ENCODE data around the gene MC1R.

Gene MC1R

DNA sequence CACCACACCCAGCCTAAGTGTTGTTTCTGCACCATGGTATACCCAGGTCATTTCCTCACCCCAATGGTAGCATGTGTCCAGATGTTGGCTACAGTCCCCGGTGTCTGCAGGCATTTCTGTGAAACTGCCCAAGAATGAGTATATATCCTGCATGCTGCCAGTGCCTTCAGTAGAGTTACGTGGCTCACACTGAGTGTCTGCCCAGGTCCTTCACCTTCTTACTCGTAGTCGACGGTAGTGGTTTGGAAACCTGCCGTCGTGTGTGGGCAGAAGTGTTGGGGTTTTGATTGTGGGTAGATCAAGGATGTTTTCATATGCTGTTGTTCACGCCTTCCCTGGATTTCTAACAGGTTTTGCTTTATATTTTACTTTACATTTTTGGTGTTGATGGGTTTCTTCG, 28.5 kb upstream of the MC1R start:
- peak overlapping the region; percentile 36 for H3K27ac Mint-ChIP-seq
- H3K4me3 Mint-ChIP-seq = no peak overlapping the region
- no peaks in the 10 kb centered on the region for H3K27me3 Mint-ChIP-seq (ENCODE audit: low read depth)
- no peaks in the 10 kb centered on the region for H3K9me3 Mint-ChIP-seq
- peaks cover 42% of the 10 kb centered on the region for H3K36me3 Mint-ChIP-seq (ENCODE audit: low read depth)
- DNase-seq (ENCODE audit: low spot score) = peak; percentile 40
- peaks cover 5% of the 10 kb centered on the region for H3K4me1 Mint-ChIP-seq (ENCODE audit: low read depth)

DNA sequence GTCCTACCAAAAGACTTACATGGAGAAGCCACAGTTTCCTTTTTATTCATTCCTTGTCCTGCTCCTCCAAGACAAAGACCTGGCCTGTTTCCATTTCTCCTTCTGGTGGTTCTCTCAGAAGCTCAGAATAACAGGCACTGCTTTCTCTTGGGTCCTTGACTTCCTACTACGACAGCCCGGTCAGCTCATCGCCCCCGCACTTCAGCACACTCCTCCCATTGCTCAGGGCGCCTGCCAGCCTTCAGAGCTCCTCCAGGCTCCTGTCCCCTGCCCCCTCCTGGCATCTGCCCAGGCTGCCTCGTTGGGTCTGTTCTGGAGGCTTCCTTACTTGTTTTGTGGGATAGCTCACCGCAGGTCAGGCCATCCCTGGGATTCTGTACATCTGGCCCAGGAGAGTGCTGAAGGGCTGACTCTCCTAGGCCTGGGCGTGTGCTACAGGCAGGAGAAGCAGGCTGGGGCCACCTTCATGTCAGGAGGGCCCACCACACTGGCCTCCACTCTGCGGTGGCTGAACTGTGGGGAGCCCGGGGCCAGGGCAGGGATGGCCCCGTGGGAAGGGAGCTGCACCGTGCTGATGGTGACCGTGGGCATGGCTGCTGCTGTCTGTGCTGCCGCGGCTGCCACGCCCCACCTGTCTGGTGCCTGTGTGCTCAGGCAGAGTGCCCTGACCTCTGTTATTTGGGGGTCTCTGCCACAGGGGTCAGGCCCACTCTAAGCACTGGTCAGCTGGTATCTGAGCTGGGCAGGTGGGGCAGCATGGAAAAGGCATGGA, 27.6 kb upstream of the MC1R start:
- H3K9me3 Mint-ChIP-seq = no peaks in the 10 kb centered on the region
- DNase-seq (ENCODE audit: low spot score) = no peak
- H3K4me1 Mint-ChIP-seq (ENCODE audit: low read depth) = peaks cover 5% of the 10 kb centered on the region
- H3K36me3 Mint-ChIP-seq (ENCODE audit: low read depth) = peaks cover 43% of the 10 kb centered on the region
- no peaks in the 10 kb centered on the region for H3K27me3 Mint-ChIP-seq (ENCODE audit: low read depth)
- peak overlapping the region; percentile 21 for H3K27ac Mint-ChIP-seq
- H3K4me3 Mint-ChIP-seq = no peak overlapping the region

DNA sequence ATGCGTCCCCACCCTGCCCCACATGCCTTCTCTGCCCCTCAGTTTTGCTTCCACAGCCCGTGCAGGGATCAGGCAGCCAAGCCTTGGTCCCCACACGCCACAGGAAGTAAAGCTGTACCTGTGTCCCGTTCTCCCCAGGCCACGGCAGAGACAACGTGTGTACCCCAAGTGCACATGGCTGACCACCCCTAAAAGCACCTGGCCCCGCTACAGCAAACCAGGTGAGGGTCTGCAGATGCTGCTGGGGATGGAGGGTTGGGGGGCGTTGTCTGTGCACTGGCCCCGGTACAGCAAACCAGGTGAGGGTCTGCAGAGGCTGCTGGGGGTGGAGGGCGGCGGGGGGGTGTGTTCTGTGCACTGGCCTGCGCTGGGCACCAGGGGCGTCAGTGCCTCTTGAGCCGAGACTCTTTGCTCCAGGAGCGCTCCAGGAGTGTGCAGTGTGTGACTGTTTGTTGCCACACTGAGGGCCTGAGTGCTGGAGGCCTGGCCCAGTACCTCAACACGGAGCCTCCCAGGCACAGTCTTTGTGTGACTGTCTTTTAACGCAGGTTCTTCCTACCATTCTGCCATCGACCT, 26.5 kb upstream of the MC1R start:
- peaks cover 43% of the 10 kb centered on the region for H3K36me3 Mint-ChIP-seq (ENCODE audit: low read depth)
- no peak overlapping the region for H3K4me3 Mint-ChIP-seq
- H3K4me1 Mint-ChIP-seq (ENCODE audit: low read depth) = peaks cover 5% of the 10 kb centered on the region
- no peaks in the 10 kb centered on the region for H3K9me3 Mint-ChIP-seq
- no peak for DNase-seq (ENCODE audit: low spot score)
- H3K27ac Mint-ChIP-seq = no peak overlapping the region
- no peaks in the 10 kb centered on the region for H3K27me3 Mint-ChIP-seq (ENCODE audit: low read depth)

DNA sequence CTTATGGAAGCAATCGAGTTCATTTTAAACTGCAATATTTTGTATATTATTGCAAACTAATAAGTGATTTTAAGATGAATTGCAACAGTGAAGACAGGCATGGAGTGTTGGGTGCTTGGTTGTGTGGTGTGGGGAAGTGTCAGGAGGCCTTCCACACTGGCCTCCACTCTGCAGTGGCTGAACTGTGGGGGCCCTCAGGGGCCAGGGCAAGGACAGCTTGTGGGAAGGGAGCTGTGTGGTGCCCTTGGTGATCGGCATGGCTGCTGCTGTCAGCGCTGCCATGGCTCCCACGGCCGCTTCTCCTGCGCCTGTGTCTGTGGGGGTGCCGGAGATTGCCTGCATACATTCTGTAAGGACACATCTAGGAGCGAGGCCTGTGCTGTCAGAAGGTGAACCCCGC, 26.0 kb upstream of the MC1R start:
- peaks cover 40% of the 10 kb centered on the region for H3K36me3 Mint-ChIP-seq (ENCODE audit: low read depth)
- H3K27ac Mint-ChIP-seq = no peak overlapping the region

DNA sequence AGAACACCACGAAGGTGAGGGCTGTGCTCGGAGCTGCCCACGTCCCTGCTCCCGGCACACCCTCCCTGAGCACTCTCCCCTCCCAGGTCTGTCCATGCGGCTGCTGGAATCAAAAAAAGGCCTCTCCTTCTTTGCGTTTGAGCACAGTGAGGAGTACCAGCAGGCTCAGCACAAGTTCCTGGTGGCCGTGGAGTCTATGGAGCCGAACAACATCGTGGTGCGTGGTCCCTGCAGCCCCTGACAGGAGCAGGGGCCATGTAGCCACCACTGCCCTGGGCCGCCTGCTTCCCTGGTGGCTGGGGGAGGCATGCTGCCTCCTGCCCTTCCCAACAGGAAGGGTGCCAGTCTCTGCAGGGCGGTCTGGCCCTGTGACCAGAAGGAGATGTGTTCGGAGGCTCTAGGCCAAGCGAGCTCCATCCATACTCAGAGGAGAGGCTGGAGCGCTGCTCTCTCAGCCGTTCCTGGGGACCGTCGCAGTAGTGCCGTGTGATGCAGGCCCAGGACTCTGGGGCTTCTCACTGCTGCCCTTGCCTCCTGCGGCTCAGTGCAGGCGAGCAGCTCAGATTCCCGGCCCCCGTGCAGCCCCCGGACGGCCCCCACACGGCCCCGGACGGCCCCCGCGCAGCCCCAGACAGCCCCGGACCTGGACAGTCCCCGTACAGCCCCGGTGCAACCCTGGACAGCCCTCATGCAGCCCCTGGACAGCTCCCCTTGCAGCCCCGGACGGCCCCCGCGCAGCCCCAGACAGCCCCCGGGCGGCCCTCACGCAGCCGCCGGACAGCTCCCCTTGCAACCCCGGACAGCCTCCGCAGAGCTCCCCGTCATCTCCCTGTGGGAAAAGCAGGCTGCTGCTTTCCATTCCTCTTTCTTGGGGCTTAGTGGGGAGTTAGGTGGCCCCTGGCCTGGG, 24.8 kb upstream of the MC1R start:
- no peak overlapping the region for H3K4me3 Mint-ChIP-seq
- H3K36me3 Mint-ChIP-seq (ENCODE audit: low read depth) = peaks cover 44% of the 10 kb centered on the region
- no peaks in the 10 kb centered on the region for H3K9me3 Mint-ChIP-seq
- DNase-seq (ENCODE audit: low spot score) = no peak
- H3K27me3 Mint-ChIP-seq (ENCODE audit: low read depth) = no peaks in the 10 kb centered on the region
- H3K27ac Mint-ChIP-seq = no peak overlapping the region
- H3K4me1 Mint-ChIP-seq (ENCODE audit: low read depth) = peaks cover 5% of the 10 kb centered on the region

More for the DNA sequence above, 26.0 kb upstream of the MC1R start:
- Mint-ChIP-seq H3K4me3 (no peak overlapping the region), H3K4me1 (ENCODE audit: low read depth) (peaks cover 5% of the 10 kb centered on the region), H3K27me3 (ENCODE audit: low read depth) (no peaks in the 10 kb centered on the region), H3K9me3 (no peaks in the 10 kb centered on the region)
- DNase-seq (ENCODE audit: low spot score) = no peak

DNA sequence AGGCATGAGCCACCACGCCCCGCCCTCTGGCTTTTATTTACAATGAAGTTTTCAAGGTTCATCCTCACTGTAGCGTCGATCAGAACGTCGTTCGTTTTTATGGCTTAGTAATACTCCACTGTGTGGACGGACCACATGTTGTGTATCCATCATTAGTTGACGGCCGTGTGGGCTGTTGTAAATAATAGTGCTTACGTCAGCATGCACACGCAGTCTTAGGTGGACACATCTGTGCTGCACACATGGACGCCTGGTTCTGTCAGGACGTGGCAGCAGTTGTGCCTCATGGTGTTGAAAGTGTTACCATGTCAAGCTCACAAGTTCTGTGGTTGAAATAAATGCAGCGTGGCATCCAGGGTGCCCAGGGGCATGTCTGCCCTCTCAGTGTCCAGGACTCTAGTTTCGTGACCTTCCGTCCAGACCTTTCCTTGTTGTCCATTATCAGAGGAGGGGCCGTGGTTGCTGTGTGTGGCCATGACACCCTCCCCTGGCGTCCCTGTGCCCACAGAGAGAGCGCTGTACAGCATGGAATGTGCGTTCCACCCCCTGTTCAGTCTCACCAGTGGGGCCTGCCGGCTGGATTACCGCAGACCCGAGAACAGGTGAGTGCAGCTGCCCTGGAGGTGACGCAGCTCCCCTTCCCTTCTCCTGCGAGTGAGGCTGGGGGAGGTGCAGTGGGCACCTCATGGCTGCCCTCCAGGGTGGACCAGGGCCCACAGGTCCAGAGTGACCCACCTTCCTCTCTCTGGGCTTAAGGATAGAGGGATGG, 23.0 kb upstream of the MC1R start:
- Mint-ChIP-seq H3K27me3 (ENCODE audit: low read depth) (no peaks in the 10 kb centered on the region), H3K4me3 (no peak overlapping the region), H3K9me3 (no peaks in the 10 kb centered on the region), H3K36me3 (ENCODE audit: low read depth) (peaks cover 51% of the 10 kb centered on the region), H3K27ac (no peak overlapping the region), H3K4me1 (ENCODE audit: low read depth) (no peaks in the 10 kb centered on the region)
- DNase-seq (ENCODE audit: low spot score) = no peak

DNA sequence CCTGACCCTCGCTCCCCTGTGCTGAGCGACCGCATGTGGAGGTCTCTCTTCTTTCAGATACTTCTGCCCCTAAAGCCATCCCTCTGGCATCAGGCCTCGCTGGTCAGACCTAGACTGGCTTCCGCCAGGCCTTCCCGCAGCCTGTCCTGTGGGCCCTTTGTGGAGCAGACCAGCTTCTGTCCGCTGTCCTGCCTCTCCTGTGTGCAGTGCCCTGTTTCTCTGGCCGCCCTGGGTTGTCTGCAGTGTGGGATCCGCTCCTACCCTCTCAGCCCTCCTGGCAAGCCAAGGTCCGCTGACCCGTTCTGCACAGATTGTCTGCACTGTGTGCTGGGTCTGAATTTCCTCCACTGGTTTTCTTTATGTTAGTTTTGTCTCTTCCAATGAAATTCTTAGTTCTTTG, 21.5 kb upstream of the MC1R start:
- H3K36me3 Mint-ChIP-seq (ENCODE audit: low read depth) = peaks cover 40% of the 10 kb centered on the region
- H3K27ac Mint-ChIP-seq = no peak overlapping the region
- H3K4me3 Mint-ChIP-seq = no peak overlapping the region

DNA sequence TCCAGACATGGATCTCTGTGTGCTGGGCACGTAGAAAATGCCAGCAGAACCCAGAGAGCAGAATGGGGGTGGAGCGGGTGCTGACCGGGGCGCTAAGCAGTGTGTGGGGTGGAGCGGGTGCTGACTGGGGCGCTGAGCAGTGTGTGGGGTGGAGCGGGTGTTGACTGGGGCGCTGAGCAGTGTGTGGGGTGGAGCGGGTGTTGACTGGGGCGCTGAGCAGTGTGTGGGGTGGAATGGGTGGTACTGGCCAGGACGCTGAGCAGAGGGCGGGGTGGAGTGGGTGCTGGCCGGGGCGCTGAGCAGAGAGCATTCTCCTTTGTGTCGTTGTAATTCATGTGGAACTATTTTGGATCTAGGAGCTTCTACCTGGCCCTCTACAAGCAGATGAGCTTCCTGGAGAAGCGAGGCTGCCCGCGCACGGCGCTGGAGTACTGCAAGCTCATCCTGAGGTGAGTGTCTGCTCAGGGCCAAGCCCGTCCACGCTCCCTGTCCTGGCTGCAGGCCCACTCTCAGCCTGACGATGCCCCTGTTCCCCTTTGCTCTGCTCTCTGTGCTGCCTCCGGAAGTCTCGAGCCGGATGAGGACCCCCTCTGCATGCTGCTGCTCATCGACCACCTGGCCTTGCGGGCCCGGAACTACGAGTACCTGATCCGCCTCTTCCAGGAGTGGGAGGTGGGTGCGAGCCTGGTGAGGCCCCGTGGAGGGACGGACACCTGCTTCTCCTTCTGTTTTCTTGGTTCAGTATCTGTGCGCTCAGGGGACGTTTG, 20.3 kb upstream of the MC1R start:
- no peaks in the 10 kb centered on the region for H3K27me3 Mint-ChIP-seq (ENCODE audit: low read depth)
- H3K4me3 Mint-ChIP-seq = no peak overlapping the region
- H3K36me3 Mint-ChIP-seq (ENCODE audit: low read depth) = peaks cover 33% of the 10 kb centered on the region
- H3K9me3 Mint-ChIP-seq = no peaks in the 10 kb centered on the region
- no peak overlapping the region for H3K27ac Mint-ChIP-seq
- H3K4me1 Mint-ChIP-seq (ENCODE audit: low read depth) = no peaks in the 10 kb centered on the region
- DNase-seq (ENCODE audit: low spot score) = no peak

More for the DNA sequence above, 21.5 kb upstream of the MC1R start:
- H3K4me1 Mint-ChIP-seq (ENCODE audit: low read depth) = no peaks in the 10 kb centered on the region
- no peaks in the 10 kb centered on the region for H3K27me3 Mint-ChIP-seq (ENCODE audit: low read depth)
- no peak for DNase-seq (ENCODE audit: low spot score)
- H3K9me3 Mint-ChIP-seq = no peaks in the 10 kb centered on the region

DNA sequence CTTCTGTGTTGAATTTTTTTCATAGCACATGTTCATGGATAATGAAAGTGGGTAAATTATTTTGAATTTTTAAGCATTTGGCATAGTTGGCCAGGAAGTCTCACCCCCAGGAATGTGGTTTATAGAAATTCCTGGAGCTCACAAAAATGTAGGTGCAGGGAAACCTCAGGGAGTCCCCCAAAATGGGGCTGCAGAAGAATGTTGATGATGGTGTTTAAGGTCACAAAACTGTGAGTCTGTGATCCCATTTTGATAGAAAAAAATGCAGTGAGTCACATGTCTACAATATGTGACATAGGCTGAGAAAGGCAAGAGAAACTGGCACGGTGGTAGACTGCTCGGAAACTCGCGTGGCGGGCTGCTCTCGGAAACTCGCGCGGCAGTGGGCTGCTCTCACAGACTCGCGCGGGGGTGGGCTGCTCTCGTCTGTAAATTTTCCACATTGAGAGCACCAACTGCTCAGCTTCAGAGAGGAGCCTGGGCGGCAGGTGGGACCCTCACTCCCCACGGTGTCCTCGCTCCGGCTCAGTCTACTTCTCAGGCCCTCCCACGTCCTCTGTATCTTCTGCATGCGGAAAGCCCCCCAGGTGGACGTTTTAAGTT, 18.7 kb upstream of the MC1R start:
- Mint-ChIP-seq H3K9me3 (no peaks in the 10 kb centered on the region), H3K27me3 (ENCODE audit: low read depth) (no peaks in the 10 kb centered on the region), H3K4me1 (ENCODE audit: low read depth) (no peaks in the 10 kb centered on the region), H3K36me3 (ENCODE audit: low read depth) (peaks cover 35% of the 10 kb centered on the region), H3K27ac (no peak overlapping the region), H3K4me3 (no peak overlapping the region)
- no peak for DNase-seq (ENCODE audit: low spot score)

DNA sequence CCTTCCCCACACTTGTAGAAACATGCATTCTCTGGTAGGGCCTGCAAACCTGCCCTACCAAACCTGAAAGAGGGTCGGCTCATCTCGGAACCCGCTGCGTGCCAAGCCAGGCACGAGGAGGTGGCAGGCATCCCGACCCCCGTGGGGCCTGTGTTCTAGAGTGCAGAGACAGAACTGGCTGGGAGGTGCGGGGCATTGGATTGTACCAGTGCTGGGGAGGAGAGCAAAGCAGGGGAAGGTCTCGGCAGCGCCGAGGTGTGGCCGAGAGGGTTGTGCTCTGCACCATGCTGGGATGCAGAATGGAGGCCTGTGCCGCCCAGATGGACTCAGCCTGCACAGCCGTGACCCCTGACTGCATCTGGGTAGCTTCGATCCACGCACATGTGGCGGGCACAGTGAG, 17.8 kb upstream of the MC1R start:
- no peaks in the 10 kb centered on the region for H3K4me1 Mint-ChIP-seq (ENCODE audit: low read depth)
- H3K36me3 Mint-ChIP-seq (ENCODE audit: low read depth) = peaks cover 36% of the 10 kb centered on the region
- H3K27ac Mint-ChIP-seq = no peak overlapping the region
- no peaks in the 10 kb centered on the region for H3K27me3 Mint-ChIP-seq (ENCODE audit: low read depth)
- no peak overlapping the region for H3K4me3 Mint-ChIP-seq
- no peak for DNase-seq (ENCODE audit: low spot score)
- no peaks in the 10 kb centered on the region for H3K9me3 Mint-ChIP-seq

DNA sequence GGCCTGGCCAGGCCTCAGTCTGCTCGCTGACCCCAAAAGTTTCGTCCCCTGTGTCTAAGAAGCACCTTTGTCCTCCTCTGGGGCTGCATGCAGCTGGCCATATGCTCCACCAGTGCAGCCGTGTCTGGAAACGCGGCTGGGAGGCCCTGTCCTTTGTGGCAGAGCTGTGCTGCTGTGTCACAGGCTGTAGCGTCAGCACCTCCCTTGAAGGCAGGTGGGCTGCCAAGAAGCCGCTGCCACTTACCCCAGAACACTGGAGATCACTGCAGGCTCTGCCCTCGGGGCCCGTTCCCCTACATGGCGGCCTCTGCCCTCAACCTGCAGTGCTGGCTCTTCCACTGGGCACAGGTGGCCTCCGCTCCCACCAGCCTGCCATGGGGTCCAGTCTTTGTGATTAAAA, 15.7 kb upstream of the MC1R start:
- Mint-ChIP-seq H3K27me3 (ENCODE audit: low read depth) (no peaks in the 10 kb centered on the region), H3K36me3 (ENCODE audit: low read depth) (peaks cover 42% of the 10 kb centered on the region), H3K27ac (no peak overlapping the region), H3K4me3 (no peak overlapping the region), H3K4me1 (ENCODE audit: low read depth) (no peaks in the 10 kb centered on the region), H3K9me3 (no peaks in the 10 kb centered on the region)
- no peak for DNase-seq (ENCODE audit: low spot score)

DNA sequence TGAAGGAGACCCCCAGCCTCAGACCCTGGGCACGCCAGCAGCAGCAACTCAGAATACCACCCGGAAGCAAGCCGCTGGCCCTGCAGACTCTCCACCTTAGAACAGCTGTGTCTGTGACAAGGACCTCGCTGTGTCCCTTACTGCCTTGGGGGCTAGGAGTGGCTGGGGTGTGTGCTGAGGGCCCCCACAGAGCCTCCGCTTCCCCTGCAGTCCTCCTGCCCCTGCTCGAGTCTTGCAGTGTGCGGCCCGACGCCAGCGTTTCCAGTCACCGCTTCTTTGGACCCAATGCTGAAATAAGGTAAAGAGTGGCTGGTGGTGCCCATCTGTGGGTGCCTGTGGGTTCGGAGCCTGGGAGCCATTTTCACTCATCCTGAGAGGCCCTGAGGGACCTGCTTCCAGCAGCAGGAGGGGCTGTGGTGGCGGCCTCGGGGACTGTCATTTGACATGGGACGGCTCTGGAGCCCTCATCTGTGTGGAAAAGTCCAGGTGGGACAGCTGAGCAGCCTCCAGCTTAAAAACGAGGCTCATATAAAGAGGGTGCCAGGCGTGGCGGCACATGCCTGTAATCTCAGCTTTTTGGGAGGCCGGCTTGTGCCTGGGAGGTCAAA, 14.7 kb upstream of the MC1R start:
- H3K36me3 Mint-ChIP-seq (ENCODE audit: low read depth) = peaks cover 36% of the 10 kb centered on the region
- H3K27ac Mint-ChIP-seq = no peak overlapping the region
- no peak overlapping the region for H3K4me3 Mint-ChIP-seq
- H3K4me1 Mint-ChIP-seq (ENCODE audit: low read depth) = no peaks in the 10 kb centered on the region
- no peaks in the 10 kb centered on the region for H3K9me3 Mint-ChIP-seq
- H3K27me3 Mint-ChIP-seq (ENCODE audit: low read depth) = no peaks in the 10 kb centered on the region
- no peak for DNase-seq (ENCODE audit: low spot score)

Data from T-helper 2 cell treated with Interferon-gamma antibody and Interleukin-4, amounts not matched to agents 5 μg/mL and 100 μg/mL, for 36 hours (primary cell).